ENCODE results near the gene NFIC. TPM values are rescaled to one million over a fixed set of nuclear protein-coding genes. Genes with fewer than 3 reads are reported as not detected.
"Not testable (repeated sequence)": the region's sequence is repeated elsewhere in the genome, so short reads cannot be mapped to it uniquely, and the experiment has no call there.

NFIC gene
- total RNA-seq, 1 donor from 2014 or later = 38.3 TPM

DNA sequence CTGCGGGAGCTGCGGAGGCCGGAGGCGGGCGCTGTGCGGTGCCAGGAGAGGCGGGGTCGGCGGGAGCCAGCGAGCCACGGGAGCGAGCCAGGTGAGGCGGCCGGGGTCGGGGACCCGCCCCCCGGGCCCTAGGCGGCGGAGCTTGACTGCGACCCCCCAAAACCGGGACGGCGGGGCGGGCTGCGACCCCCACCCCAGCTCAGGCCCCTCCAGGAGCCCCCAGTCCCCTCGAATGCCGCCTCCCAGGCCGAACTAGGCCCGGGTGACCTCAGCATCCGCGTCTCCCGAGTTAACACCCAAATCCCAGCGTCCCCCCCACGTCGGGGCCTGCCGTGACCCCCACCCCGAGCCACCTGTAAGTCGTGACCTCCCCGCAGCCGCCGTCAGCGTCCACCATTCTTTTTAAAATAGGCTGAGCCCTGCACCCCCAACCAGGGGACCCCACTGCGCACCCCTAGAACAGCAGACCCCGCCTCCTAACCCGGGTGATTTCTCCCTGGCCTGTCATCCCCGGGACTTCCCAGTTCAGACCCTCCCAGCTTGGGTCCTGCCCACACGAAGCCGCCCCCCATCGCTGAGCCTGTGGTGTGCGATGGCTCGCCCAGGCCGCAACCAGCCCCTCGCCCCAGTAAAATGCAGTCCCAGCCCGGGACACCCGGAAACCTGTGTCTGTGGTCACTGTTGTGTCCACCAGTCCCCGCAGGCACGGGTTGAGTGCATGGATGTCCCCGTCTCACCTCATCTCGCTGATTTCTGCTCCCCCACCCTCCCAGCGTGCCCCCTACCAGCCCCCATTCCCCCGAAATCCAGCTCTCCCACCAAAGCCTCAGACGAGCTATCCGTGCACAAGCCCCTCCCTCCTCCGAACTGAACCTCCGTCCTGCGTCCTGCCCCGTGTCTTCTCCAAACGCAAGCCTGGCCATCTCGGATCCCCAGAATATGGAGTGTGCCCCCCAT, 140.3 kb downstream of the NFIC start:
- H3K4me3 ChIP-seq (ENCODE audit: insufficient read depth, low read depth, low read length) = peak overlapping the region; percentile 82
- Mint-ChIP-seq H3K4me3 (ENCODE audit: unreplicated experiment) (peak overlapping the region; percentile 94), H3K36me3 (ENCODE audit: low read depth, unreplicated experiment) (peaks cover 6% of the 10 kb centered on the region), H3K27me3 (ENCODE audit: low read depth, unreplicated experiment) (no peaks in the 10 kb centered on the region), H3K27ac (ENCODE audit: unreplicated experiment) (peak overlapping the region; percentile 93), H3K9me3 (ENCODE audit: unreplicated experiment) (no peaks in the 10 kb centered on the region), H3K4me1 (ENCODE audit: low read depth, unreplicated experiment) (peaks cover 24% of the 10 kb centered on the region)
- peaks cover 44% of the 10 kb centered on the region for H4K20me1 ChIP-seq (ENCODE audit: insufficient read depth, low read length)
- H2AFZ ChIP-seq (ENCODE audit: low read depth, low read length) = peak overlapping the region; percentile 25
- FAIRE-seq (no peak), DNase-seq (ENCODE audit: low read depth) (no peak)
- H3K27me3 ChIP-seq (ENCODE audit: insufficient read depth, low read length) = no peaks in the 10 kb centered on the region
- H3K9ac ChIP-seq (ENCODE audit: low read length) = peak overlapping the region; percentile 89
- peak overlapping the region; percentile 80 for H3K27ac ChIP-seq (ENCODE audit: low read depth, low read length)
- peaks cover 55% of the 10 kb centered on the region for H3K79me2 ChIP-seq (ENCODE audit: insufficient read depth, low read length)
- peaks cover 36% of the 10 kb centered on the region for H3K4me1 ChIP-seq (ENCODE audit: insufficient read depth, low read length)
- TF ChIP-seq, protein P1, sequence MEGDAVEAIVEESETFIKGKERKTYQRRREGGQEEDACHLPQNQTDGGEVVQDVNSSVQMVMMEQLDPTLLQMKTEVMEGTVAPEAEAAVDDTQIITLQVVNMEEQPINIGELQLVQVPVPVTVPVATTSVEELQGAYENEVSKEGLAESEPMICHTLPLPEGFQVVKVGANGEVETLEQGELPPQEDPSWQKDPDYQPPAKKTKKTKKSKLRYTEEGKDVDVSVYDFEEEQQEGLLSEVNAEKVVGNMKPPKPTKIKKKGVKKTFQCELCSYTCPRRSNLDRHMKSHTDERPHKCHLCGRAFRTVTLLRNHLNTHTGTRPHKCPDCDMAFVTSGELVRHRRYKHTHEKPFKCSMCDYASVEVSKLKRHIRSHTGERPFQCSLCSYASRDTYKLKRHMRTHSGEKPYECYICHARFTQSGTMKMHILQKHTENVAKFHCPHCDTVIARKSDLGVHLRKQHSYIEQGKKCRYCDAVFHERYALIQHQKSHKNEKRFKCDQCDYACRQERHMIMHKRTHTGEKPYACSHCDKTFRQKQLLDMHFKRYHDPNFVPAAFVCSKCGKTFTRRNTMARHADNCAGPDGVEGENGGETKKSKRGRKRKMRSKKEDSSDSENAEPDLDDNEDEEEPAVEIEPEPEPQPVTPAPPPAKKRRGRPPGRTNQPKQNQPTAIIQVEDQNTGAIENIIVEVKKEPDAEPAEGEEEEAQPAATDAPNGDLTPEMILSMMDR (IDR thresholded peaks at IDR 0.05; ENCODE audit: insufficient read depth, low read depth, low read length) = no peak
- no peak for TF ChIP-seq EZH2 (IDR thresholded peaks at IDR 0.05; ENCODE audit: insufficient read depth, low read length)
- H3K4me2 ChIP-seq (ENCODE audit: low read length) = peak overlapping the region; percentile 100
- no peaks in the 10 kb centered on the region for H3K9me3 ChIP-seq (ENCODE audit: insufficient read depth, low read depth, low read length)
- H3K36me3 ChIP-seq (ENCODE audit: insufficient read depth, low read length) = no peaks in the 10 kb centered on the region

DNA sequence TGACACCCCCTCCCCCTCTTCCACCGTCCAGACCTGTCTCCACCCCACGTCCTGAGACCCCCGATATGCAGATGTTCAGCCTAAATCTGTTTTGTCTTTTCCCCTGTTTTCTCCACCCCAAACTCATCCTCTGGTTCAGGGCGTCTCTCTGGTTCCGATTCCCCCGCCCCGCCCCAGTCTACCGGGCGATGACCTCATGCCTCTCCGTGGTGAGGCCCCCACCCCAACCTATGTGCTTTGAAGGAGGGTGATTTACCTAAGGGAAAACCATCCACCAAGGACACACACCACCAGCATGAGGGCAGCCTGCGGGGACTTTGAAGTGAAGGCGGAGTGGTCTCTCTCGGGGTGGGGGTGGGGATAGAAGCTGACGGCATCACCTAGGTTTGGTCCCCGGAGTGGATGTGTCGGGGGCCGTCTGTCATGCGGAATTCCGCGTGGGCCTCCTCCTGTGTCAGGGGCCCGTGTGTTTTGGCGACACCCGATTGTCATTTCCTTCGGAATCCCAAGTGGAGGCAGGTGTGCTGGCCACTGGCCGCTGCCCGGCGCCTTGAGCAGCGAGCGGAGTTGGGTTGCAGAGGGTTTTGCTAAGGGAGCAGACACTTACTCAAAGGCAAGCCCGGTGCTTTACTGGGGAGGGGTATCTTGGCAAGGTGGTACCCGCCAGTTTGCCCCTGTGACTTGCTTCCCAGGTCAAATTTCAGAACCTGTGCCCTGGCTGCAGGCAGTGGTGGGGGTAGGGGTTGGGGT, 141.2 kb downstream of the NFIC start:
- Histone ChIP-seq H3K9ac (ENCODE audit: low read length) (peak overlapping the region; percentile 89), H4K20me1 (ENCODE audit: insufficient read depth, low read length) (peaks cover 52% of the 10 kb centered on the region), H3K4me3 (ENCODE audit: insufficient read depth, low read depth, low read length) (peak overlapping the region; percentile 82), H3K27ac (ENCODE audit: low read depth, low read length) (peak overlapping the region; percentile 62), H3K79me2 (ENCODE audit: insufficient read depth, low read length) (peaks cover 64% of the 10 kb centered on the region), H3K4me1 (ENCODE audit: insufficient read depth, low read length) (peaks cover 36% of the 10 kb centered on the region), H2AFZ (ENCODE audit: low read depth, low read length) (peak overlapping the region; percentile 9), H3K36me3 (ENCODE audit: insufficient read depth, low read length) (no peaks in the 10 kb centered on the region), H3K9me3 (ENCODE audit: insufficient read depth, low read depth, low read length) (no peaks in the 10 kb centered on the region), H3K27me3 (ENCODE audit: insufficient read depth, low read length) (no peaks in the 10 kb centered on the region), H3K4me2 (ENCODE audit: low read length) (peak overlapping the region; percentile 100)
- Mint-ChIP-seq H3K4me3 (ENCODE audit: unreplicated experiment) (peak overlapping the region; percentile 94), H3K36me3 (ENCODE audit: low read depth, unreplicated experiment) (peaks cover 6% of the 10 kb centered on the region), H3K4me1 (ENCODE audit: low read depth, unreplicated experiment) (peaks cover 24% of the 10 kb centered on the region), H3K27ac (ENCODE audit: unreplicated experiment) (peak overlapping the region; percentile 93), H3K9me3 (ENCODE audit: unreplicated experiment) (no peaks in the 10 kb centered on the region), H3K27me3 (ENCODE audit: low read depth, unreplicated experiment) (no peaks in the 10 kb centered on the region)
- TF ChIP-seq, protein P1 (IDR thresholded peaks at IDR 0.05; ENCODE audit: insufficient read depth, low read depth, low read length) = no peak
- no peak for TF ChIP-seq EZH2 (IDR thresholded peaks at IDR 0.05; ENCODE audit: insufficient read depth, low read length)
- no peak for FAIRE-seq
- DNase-seq (ENCODE audit: low read depth) = no peak

DNA sequence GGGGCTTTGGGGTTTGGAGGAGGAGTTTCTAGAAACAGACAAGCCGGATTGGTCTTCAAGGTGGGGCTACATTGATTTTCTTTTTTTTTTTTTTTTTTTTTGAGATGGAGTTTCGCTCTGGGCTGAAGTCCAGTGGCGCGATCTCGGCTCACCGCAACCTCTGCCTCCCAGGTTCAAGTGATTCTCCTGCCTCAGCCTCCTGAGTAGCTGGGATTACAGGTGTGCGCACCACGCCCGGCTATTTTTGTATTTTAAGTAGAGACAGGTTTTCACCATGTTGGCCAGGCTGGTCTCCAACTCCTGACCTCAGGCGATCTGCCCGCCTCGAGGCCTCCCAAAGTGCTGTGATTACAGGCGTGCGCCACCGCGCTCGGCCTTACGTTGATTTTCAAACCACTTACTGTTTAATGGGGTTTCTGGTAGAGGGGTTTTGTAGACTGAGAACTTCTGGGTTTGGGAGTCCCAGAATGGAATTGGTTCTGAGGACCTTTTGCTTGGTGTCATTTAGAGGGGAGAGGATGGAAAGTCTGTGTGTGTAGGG, 141.8 kb downstream of the NFIC start:
- Histone ChIP-seq H3K9ac (ENCODE audit: low read length) (peak overlapping the region; percentile 72), H3K27ac (ENCODE audit: low read depth, low read length) (peak overlapping the region; percentile 88), H4K20me1 (ENCODE audit: insufficient read depth, low read length) (peaks cover 59% of the 10 kb centered on the region), H3K79me2 (ENCODE audit: insufficient read depth, low read length) (peaks cover 70% of the 10 kb centered on the region), H3K4me1 (ENCODE audit: insufficient read depth, low read length) (peaks cover 36% of the 10 kb centered on the region), H3K4me2 (ENCODE audit: low read length) (peak overlapping the region; percentile 100)
- peaks cover 24% of the 10 kb centered on the region for H3K4me1 Mint-ChIP-seq (ENCODE audit: low read depth, unreplicated experiment)
- not testable (repeated sequence) for H3K27me3 ChIP-seq (ENCODE audit: insufficient read depth, low read length); H2AFZ ChIP-seq (ENCODE audit: low read depth, low read length); H3K36me3 ChIP-seq (ENCODE audit: insufficient read depth, low read length); H3K9me3 ChIP-seq (ENCODE audit: insufficient read depth, low read depth, low read length); H3K27me3 Mint-ChIP-seq (ENCODE audit: low read depth, unreplicated experiment); FAIRE-seq; H3K9me3 Mint-ChIP-seq (ENCODE audit: unreplicated experiment); H3K36me3 Mint-ChIP-seq (ENCODE audit: low read depth, unreplicated experiment); H3K4me3 ChIP-seq (ENCODE audit: insufficient read depth, low read depth, low read length); DNase-seq (ENCODE audit: low read depth)
- H3K27ac Mint-ChIP-seq (ENCODE audit: unreplicated experiment) = peak overlapping the region; percentile 84
- peak overlapping the region; percentile 94 for H3K4me3 Mint-ChIP-seq (ENCODE audit: unreplicated experiment)

Measured in astrocyte (in vitro differentiated cells and primary cell).